CD4-positive, alpha-beta T cell treated with Interleukin-6 at 100 ng/mL for 8 hours (primary cell): ENCODE data around the gene IGF2BP3.

Experiments used
- DNase-seq: peaks from one replicate; pipeline ENCODE4 v3.0.0-alpha.2; 2020; ENCODE audit warnings: mixed read lengths, low spot score

IGF2BP3 gene

DNA sequence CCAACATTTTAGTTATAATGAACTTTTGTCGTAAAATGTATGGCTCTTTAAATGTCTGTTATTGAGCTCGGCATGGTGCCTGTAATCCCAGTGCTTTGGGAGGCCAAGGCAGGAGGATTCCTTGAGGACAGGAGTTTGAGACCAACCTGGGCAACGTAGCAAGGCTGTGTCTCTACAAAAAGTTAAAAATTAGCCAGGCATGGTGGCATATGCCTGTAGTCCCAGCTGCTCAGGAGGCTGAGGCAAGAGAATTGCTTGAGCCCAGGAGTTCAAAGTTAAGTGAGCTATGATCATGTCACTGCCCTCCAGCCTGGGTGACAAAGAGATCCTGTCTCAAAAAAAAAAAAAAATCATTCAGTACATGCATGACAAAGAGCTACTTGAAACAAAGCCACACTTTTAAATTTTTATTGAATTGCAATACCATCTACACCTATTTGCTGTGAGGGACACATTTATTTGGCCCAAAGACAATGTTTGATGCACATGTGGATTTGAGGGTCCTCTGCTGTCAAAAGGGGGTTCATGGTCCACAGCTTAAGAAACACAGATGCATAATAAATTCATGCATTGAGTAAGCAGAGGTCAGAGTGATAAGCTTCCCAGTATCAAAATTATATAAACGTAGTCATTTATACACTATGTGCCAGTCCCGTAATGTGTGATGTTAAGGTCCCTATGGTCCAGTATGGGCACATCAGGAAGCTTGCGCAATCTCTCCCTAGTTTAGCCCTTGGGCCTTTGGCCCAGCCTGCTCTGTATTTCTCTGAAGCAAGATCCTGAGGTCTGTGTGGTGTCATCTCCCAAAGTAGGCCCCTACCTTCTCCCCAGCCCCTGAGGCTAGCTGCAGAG, 175.5 kb downstream of the IGF2BP3 start:
- DNase-seq, result no peak

DNA sequence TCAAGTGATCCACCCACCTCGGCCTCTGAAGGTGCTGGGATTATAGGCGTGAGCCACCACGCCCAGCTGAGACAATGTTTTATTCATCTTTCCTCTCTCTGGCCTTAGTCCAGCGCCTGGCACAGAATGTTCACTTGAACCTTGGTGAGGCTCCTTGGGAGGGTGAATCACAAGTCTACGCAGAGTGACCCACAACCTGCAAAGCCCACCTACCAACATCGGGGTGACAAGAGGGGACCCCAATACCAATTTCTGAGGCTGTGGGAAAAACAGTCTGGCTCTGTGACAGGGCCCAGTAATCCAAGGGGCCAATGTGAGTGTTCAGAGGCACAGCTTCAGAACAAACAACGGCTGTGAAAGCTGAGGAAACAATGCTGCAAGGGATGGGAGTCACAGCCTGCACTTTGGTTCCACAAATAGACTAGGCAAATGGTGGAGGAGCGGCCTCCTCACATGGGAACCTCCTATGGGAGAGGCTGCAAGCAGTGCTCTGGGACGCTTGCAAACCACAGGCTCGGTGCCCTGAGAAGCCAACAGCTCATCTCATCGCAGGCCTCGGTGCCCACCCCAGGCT, 176.7 kb downstream of the IGF2BP3 start:
- DNase-seq, result no peak

DNA sequence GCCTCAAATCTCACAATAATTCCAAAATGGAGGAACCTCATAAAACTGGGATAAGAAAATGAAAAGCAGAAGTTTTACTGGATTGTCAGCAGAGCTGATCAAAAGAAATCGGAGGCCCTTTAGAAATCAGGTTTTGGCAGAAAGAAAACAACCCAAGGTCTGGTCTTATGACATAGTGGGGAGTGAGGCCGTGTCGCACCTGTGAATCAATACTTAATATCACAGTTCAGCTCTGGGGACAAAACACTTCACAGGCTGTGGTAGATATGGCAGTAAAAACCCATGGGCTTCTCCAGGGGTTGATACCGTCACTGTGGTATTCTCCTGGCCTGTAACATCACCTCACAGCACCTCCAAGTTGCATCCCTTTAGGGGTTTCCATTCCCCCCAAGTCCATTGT, 177.7 kb downstream of the IGF2BP3 start:
- DNase-seq, result no peak

DNA sequence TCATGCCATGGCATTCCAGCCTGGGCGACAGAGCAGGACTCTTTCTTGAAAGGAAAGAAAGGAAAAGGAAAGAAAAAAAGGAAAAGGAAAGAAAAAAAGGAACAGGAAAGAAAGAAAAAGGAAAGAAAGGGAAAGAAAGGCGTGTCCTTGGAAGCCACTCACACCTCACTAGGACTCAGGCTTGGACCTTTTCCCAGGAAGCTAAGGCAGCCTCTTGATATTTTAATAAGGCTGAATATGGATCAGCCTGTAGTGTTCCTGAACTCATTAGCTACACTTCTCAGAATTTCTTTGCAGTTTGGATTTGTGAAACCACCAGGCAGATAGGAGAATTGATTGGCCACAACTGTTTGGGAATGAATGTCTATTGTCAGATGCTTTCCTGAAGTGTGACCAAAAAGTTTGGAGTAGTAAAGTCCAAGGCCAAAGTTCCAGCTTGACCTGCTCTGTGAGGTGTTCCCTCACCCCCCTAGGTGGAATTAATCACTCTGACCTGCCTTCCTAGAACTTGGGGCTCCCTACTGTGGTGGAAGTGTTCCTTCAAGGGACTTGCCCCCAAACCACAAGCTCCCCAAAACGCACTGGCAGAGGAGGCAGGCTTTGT, 178.2 kb downstream of the IGF2BP3 start:
- DNase-seq, result no peak

DNA sequence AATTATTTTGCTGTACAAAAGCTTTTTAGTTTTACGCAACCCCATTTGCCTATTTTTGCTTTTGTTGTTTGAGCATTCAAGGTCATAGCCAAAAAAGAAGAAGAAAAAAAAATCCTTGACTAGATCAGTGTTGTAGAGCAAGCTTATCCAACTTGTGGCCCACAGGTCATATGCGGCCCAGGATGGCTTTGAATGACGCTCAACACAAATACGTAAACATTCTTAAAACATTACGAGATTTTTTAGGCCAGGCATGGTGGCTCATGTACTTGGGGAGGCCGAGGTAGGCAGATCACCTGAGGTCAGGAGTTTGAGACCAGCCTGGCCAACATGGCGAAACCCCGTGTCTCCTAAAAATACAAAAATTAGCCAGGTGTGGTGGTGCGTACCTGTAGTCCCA, 179.3 kb downstream of the IGF2BP3 start:
- DNase-seq, result no peak

DNA sequence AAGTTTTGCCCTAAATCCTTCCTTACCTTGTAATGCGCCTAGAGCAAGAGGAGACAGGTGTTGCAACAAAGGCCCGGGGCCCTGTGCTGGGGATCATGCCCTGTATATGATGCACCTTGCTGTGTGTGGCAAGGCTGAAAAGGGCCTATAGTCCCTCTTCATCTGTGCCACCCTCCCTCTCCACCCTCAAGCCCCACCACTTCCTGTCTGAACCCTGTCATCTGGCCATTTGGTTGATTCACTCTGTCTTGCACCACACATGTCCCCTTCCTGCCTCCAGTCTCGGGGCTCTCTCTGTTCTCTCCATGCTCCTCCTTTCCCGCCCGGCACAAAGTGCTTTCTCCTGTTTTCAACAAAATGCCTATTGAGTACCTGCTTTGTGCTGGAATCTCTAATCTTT, 182.7 kb downstream of the IGF2BP3 start:
- DNase-seq, result no peak

DNA sequence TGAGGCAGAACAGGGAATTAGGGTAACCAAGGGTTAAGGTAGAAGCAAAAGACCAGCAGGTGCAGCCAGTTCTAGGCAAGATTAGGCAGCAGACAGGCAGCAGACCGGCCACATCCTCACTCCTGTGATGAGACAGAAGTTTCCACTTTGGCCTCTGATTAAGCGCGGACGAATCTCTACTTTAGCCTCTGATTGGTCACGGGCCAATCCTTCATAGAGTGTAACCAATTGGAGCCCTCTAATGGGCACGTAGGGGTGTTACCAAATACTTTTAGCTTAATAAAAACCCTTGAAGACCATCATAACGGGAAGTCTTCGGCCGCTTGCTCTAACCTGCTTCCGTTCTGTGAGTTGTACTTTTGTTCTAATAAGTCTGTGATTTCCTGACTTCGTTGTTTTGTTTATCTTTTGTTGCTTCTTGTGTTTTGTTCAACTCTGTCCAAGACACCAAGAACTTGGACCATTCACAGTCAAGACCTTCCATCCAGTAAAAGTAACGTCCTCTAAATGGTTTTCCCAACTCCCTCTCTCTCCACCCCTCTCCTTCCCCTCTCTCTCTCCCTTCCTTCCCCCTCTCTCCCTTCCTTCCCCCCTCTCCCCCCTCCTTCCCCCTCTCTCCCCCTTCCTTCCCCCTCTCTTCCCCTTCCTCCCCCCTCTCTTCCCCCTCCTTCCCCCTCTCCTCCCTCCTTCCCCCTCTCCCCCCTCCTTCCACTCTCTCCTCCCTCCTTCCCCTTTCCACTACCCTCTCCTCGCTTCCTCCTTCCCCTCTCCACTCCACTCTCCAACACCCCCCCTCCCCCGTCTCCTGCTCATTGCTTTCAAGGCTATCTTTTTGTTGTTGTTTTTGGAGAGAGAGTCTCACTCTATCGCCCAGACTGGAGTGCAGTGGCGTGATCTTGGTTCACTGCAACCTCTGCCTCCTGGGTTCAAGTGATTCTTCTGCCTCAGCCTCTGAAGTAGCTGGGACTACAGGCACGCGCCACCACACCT, 184.3 kb downstream of the IGF2BP3 start:
- no peak for DNase-seq

DNA sequence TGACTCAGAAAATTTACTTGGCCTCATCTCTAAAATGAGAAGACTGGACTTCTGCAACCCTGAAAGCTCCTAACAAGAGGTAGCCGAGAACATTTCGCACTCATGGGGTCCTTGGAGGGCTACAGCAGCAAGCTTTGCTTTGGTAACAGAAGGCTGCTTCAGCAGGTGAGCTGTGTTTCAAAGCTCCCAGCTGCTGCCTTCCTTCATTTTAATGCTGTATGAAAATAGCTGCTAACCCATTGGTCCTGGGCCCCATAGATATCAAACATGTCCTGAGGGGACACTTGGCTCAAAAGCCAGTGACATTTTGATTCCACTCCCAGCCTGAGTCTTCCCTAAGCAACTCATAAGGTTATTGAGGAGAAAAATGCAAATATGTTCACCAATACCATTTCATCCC, 185.4 kb downstream of the IGF2BP3 start:
- DNase-seq, result no peak

DNA sequence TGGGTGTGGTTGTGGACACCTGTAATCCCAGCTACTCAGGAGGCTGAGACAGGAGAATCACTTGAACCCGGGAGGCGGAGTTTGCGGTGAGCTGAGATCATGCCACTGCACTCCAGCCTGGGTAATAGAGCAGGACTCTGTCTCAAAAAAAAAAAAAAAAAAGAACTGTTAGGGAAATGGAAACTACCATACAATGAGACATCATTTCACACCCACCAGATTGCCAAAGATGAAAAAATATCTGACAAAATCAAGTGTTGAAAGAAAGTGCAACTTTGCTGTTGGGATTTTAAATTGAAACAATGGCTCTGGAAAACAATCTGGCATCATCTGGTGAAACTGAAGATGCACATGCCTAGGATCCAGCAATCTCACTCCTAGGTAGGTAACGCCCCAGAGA, 187.2 kb downstream of the IGF2BP3 start:
- no peak for DNase-seq

DNA sequence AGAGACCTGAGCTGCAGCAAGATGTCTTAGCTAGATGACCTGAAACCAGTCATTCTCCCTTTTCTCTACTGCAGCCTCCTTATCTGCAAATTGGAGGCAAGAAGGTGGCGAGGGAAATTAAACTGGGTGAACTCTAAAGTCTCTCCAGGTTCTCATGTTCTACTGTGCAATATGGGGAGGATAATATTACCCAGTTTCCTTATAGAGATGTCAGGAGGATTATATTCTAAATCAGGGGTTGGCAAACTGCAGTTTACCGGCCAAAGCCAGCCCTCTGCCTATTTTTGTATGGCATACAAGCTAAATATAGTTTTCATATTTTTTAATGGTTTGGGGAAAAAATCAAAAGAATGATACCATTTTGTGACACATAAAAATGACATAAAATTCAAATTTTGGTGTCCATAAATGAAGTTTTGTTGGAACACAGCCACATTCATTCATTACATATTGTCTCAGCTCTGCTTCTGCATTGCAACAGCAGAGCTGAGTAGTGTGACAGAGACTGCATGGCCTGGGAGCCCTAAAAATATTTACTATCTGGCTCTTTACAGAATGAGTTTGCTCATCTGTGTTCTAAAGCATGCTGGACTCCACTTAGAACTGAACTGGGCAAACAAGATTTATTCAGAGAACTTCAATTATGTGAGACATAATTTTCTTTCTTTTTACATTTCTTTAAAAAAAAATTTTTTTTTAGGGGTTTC, 190.3 kb downstream of the IGF2BP3 start:
- no peak for DNase-seq

DNA sequence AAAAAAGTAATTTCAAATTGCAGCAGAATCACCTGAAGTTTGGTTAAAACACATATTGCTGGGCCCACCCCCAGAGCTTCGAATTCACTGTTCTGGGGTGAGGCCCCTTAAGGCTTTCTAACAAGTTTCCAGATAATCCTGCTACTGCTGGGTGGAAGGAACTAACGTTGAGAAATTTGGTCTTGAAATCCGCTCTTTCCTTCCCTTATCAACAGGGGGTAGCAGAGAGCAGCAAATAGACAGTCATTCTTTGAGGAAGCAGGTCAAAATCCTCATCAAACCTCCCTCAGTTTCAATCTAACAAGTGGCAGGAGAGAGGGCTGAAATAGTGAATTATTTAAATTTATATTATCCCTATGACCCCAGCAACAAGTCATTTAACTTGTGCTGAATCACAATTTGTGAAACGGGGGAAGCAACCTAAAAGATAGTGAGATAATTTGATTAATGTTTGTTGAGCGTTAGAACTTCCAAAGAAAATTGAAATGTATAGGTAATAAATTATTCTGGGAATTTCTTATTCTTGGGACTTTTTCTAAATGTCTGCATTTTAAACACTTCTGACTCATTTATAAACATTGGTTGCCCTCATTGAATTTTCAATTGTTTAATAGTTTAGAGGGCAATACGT, 192.8 kb downstream of the IGF2BP3 start:
- DNase-seq, result peak; percentile 57

DNA sequence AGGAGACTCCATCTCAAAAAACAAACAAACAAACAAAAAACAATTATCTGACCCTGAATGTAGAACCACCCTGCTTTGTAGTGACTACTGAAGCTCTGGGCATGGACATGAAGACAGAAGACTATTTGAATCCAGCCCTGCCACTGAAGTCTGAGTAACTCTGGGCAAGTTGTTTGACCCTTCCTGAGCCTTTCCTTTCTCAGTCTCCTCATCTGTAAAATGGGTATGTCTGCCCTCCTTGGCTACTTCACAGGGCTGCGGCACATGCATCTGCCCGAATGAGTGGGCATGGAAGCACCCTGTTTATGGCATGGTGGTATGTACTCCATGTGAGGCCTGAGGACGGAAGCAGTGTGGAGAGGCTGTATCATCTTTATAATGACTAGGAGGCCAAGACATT, 193.3 kb downstream of the IGF2BP3 start:
- no peak for DNase-seq

DNA sequence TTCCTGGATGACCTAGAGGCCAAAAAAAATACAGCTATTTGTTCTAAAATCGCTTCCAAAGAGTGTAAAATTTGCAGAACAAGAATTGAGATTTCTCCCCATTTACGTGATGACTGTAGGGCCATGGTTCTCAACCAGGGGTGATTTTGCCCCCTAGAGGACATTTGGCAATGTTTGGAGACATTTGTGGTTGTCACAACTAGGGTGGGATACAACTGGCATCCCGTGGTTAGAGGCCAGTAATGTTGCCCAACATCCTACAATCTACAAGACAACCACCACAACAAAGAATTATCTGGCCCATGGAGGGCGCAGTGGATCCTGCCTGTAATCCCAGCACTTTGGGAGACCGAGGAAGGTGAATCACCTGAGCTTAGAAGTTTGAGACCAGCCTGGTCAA, 193.9 kb downstream of the IGF2BP3 start:
- DNase-seq, result no peak

DNA sequence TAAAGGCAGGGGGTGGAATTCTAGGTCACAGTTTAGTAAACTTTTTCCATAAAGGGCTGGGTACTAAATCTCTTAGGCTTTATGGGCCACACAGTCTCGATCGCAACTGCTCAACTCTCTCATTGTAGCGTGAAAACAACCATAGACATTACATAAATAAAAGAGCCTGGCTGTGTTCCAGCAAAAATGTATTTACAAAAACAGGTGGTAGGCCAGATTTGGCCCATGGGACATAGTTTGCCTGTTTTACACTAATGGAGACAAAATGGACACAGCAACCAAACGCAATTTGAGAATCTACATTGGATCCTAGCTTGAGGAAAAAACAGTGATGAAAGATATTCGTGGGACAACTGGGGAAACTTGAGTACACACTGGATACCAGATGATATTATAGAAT, 194.4 kb downstream of the IGF2BP3 start:
- no peak for DNase-seq

DNA sequence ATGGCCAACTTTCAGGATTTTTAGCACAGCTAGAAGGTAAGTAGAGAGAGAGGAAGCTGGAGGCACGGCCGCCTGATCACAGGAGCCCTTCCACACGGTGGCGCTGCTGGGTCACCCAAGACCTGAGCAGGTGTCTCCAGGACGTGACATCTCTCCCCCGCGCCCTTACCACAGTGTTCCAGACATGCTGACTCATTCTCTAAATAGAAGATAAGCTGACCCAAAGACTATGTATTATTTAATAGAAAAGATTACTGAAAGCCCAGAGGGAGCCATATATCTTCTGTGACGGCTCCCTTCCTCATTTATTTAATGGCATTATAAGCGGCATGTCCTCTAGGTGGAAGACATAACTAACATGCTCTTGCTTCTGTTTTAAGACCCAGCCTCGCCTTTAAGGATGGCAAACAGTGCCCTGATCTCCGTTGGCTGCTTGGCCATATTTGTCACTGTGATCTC, 197.1 kb downstream of the IGF2BP3 start:
- DNase-seq, result peak; percentile 88

DNA sequence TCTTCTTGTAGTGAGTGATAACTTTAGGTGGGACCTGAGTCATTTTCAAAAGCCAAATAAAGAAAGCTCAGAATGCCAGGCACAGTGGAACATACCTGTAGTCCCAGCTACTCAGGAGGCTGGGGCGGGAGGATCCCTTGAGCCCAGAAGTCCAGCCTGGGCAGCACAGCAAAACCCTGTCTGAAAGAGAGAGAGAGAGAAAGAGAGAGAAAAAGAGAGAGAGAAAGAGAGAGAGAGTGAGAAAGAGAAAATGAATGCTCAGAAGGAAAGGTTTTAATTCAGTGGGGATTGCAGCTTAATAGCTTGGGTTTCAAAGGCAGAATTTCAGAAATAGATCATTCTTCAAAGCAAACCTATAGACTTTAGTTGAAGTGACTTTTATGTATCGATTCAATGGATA, 198.0 kb downstream of the IGF2BP3 start:
- no peak for DNase-seq

DNA sequence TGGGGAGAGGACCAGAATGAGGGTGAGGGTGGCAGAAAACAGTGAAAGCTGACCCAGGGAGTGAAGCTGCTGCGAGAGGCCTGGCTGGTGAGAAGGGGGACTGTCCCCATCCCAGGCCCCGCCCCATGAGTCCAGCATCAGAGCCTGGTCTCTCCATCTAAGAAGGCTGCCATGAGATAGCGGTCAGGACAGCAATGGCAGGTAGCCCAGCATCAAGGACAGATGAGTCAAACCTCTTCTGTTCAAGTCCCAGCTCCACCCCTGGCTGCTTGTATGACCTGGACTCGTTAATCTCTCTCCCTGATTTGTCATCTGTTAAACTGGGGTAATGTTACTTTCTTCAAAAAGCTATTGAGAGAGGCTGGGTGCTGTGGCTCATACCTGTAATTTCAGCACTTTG, 201.5 kb downstream of the IGF2BP3 start:
- DNase-seq, result no peak

DNA sequence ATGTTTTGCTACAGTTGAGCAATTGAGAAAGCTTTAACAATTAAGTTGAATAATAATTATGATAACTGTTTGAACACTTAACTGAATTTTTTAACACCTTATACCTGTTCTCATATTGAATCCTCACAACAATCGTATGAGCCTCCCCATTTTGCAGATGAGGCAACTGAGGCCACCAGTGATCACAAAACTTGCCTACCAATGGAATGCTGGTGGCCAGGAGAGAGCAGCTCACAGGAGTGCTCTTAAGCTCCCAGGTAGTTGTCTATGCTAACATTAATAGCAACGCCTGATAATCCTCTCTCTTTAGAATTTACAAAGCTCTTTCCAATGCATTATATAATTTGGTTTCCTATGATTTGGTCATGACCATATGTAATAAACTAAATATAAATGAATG, 202.1 kb downstream of the IGF2BP3 start:
- DNase-seq, result no peak

DNA sequence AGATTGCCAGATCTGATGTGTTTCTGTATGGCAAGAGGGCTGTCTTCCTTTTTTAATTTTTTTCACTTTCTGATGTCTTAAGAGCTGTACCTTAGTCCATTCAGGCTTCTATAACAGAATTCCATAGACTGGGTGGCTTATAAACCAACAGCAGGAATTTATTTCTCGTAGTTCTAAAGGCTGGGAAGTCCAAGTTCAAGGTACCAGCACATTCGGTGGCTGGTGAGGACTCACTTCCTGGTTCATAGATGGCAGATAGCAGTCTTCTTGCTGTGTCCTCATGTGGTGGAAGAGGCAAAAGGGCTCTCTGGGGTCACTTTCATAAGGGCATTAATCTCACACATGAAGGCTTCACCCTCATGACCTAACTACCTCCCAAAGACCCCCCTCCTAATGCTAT, 202.9 kb downstream of the IGF2BP3 start:
- no peak for DNase-seq

DNA sequence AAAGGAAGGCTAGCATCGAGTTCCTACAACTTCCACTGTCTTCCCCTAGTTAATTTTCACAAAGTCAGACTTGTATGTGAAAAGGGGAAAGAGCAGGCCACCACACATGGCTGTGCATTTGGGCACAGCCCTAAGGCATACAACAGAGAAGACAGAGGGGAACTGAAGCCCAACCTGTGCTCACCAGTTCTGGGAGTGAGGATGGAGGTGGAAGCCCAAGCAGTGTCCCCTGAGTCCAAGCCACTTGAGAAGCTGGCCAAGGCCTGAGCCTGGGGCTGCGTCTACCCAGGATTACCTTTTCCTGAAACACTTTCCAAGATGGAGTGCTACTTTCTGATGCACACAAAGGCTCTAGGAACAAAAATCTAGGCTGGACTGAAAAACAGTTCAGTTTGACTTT, 203.4 kb downstream of the IGF2BP3 start:
- DNase-seq, result no peak

DNA sequence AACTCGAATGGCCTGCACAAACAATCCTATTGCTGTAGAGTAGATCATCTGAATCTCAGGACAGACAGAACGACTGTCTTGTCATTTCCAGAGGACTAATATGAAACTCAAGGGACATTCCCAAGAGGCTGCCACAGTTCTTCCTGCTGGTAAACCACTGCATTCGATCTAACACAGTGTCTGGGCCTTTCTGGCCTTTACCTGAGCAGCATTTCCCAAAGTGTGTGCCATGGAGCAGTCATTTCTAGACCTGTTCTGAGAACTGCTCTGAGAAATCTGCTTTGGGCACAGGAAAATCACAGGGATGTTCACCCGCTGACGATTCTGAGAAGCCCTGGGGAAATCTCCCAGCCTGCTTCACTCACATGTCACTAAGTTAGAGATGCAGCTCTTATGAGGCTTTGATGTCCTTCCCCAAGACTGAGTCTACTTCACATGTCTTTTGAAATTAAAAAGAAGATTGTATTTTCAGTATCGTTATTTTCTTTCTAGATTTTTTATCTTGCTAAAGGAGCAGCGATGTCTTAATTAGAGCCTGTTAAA, 205.3 kb downstream of the IGF2BP3 start:
- no peak for DNase-seq
